Stimulated activated naive CD4-positive, alpha-beta T cell treated with Interleukin-2 at 50 U/mL for 16 hours (primary cell): Measurements from ENCODE around the gene RMI1.
"Not testable (repeated sequence)": the region's sequence is repeated elsewhere in the genome, so short reads cannot be mapped to it uniquely, and the experiment has no call there.

Source experiments
- DNase-seq: peaks from one replicate; lab custom pipeline; 2025; lab: John Stamatoyannopoulos, UW

The RMI1 gene

DNA sequence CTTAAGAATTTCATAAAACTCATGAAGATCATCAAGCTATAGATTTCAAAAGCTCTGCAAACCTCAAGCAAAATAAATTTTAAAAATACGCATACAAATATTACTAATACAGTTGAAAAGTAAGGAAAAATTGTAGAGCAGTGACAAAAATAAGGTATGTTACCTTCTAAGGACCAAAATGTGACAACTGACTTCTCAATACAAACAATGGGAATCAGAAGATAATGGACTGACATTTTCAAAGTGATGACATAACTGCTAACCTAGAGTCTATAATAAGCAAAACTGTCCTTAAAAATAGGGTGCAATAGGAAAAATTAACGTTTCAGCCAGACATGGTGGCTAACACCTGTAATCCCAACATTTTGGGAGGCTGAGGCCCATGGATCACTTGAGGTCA, 27.1 kb downstream of the RMI1 start:
- DNase-seq, result no peak

DNA sequence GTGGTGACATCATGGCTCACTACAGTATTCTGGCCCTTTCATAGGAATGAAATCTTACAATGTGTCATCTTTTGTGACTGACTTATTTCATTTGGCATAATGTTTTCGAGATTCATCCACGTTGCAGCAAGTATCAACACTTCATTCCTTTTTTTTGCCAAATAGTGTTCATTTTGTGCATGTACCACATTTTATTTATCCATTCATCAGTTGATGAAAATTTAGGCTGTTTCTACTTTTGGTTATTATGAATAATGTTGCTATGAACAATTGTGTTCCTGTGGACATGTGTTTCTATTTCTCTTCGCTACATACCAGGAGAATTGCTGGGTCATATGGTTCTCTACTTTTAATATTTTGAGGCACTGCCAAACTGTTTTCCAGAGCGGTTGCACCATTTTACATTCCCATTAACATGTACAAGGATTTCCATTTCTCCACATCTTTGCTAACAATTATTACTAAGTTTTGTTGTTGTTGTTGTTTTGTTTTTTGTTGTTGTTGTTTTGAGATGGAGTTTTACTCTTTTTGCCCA, 43.5 kb downstream of the RMI1 start:
- DNase-seq, result no peak

DNA sequence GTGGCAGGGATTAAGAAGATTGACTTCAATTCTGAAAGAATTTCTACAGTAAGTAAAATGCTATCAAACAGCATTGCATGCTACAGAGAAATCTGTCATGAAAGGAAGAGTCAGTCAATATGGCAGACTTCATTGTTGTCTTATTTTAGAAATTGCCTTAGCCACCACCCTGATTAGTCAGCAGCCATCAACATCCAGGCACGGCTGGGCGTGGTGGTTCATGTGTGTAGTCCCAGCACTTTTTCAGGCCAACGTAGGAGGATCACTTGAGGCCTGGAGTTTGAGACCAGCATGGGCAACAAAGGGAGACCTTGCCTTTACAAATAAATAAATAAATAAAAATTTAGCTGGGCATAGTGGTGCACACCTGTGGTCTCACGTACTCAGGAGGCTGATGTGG, 46.6 kb downstream of the RMI1 start:
- DNase-seq, result no peak

DNA sequence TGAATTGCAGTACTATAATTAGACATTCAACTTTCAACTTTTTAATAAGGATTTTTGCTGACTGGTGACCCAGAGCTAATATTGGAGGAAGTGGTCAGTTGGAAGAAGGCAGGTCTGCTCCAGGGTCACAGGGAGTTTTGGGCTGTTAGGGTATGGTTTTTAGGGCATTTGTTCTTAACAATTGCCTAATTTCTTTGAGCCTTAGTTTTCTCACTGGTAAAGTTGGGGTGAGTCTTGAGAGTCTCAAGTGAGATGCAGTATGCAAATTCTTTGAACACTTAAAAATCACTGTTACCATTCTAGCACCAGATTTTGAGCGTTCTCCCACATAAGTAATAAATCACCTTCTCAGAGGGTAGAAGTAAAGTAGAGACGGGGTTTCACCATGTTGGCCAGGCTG, 50.9 kb downstream of the RMI1 start:
- DNase-seq, result no peak

DNA sequence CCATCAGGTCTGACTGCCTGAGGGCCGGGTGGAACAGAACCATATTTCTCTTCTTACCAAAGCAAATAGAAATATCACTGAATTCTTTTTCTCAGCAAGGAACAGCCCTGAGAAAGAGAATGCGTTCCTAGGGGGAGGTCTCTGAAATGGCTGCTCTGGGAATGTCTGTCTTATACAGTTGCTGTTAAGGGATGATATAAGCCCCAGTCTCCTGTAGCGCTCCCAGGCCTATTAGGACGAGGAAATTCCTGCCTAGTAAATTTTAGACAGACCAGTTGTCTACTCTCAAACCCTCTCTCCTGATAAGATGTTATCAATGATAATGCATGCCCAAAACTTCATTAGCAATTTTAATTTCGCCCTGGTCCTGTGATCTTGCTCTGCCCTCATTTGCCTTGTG, 61.3 kb downstream of the RMI1 start:
- not testable (repeated sequence) for DNase-seq

DNA sequence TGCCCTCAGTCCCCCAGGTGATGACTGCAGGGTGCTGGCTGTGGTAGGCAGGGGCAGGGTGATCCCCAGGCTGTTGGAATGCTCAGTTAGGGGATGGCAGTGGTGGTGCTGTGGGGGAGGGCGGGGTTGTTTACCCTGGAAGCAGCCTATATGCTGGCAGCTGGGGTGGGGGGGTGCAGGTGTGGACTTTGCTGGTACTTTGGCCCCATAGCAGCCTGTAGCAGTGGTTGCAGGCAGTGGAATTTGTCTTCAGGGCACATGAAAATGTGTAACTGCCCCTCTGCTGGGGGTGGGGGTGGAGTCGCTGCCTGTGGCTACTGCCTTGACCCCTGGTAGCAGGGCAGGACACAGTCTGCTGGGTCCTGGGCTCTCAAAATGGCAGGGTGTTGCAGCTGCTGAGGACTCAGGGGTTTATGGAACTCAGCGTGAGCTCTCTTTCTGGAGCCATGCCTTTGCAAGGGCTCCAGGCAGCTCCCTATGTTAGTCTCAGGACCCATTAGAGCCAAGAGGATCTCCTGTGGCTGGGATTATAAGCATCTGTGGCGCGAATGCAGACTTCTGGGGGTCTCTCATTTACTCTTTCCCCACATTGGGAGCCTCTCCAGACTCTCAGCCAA, 65.0 kb downstream of the RMI1 start:
- no peak for DNase-seq
